ENCODE measurements around the gene OR2T10. TPM values are rescaled to one million over a fixed set of nuclear protein-coding genes. Genes with fewer than 3 reads are reported as not detected.
"Not testable (repeated sequence)": the region's sequence is repeated elsewhere in the genome, so short reads cannot be mapped to it uniquely, and the experiment has no call there.

The OR2T10 gene
- total RNA-seq (not detected), polyA plus RNA-seq (ENCODE audit: insufficient read depth in 1 of 8, insufficient read length in 8 of 8, low replicate concordance in 1 of 8) (not detected)
- long read RNA-seq, donor 1: 0 reads
- long read RNA-seq, donor 2: 0 reads
- long read RNA-seq, donor 3: 0 reads
- long read RNA-seq, donor 4: 0 reads
- long read RNA-seq, donor 5: 0 reads
- long read RNA-seq, donor 6: 0 reads
- long read RNA-seq, donor 7: 0 reads
- long read RNA-seq, donor 8: 0 reads
- long read RNA-seq, donor 9: 0 reads
- long read RNA-seq, donor 10: 0 reads
- long read RNA-seq, donor 11: 0 reads

DNA sequence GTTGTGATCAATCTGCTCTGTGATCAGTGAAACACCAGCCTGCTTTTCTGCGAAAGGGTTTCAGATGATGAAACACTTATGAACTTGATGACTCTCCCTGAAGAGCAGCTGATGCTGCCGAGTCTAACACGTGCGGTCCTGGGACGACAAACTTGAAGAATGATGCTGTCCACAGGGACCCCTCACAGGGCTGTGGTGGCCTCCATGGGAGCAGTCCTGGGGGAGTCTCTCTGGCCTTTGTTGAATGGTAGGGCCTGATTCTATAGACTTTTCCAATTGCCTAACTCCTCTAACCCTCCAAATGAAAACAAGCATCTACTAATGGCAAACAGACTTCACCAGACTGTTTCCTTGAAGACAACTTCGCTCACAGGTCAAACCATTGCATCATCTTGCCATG lies at the start of gene OR2T10:
TSS of gene OR2T10 (minus strand) at position 112 of the 400 bp plus-strand sequence. CDS start 3,932 bp downstream, outside the sequence.
- Histone ChIP-seq H3K4me3 (ENCODE audit: low read length) (no peak within 1 kb of the TSS), H3K36me3 (ENCODE audit: control insufficient read depth, insufficient read depth, low read length) (no peaks in the 10 kb centered on the region), H3K27me3 (ENCODE audit: control insufficient read depth, insufficient read depth, low read length) (no peaks in the 10 kb centered on the region), H3K9me3 (replicated peaks; ENCODE audit: control insufficient read depth, low read depth, low read length) (peaks cover 32% of the 10 kb centered on the region), H3K27ac (ENCODE audit: low read length) (no peak within 1 kb of the TSS), H3K4me1 (ENCODE audit: control insufficient read depth, insufficient read depth, low read length) (no peaks in the 10 kb centered on the region)
- 87% methylated on average over 5 of the region's 6 CpGs for WGBS (ENCODE audit: insufficient coverage)
- DNase-seq: no peak

- DNase-seq; H3K27me3 ChIP-seq (ENCODE audit: control insufficient read depth, insufficient read depth, low read length); H3K4me3 ChIP-seq (ENCODE audit: low read length); H3K4me1 ChIP-seq (ENCODE audit: control insufficient read depth, insufficient read depth, low read length); H3K36me3 ChIP-seq (ENCODE audit: control insufficient read depth, insufficient read depth, low read length); H3K27ac ChIP-seq (ENCODE audit: low read length); H3K9me3 ChIP-seq (replicated peaks; ENCODE audit: control insufficient read depth, low read depth, low read length): not testable (repeated sequence)
- 70% methylated on average over 2 of the region's 3 CpGs for WGBS (ENCODE audit: insufficient coverage)
Measured at GRCh38 chr1:248645178-248645577, 47.7 kb upstream of the OR2T10 start, which contains the start of gene OR2T35. Gene OR2T35 (minus strand): TSS chr1:248645278. CDS start chr1:248639258, 6,020 bp downstream.

DNA sequence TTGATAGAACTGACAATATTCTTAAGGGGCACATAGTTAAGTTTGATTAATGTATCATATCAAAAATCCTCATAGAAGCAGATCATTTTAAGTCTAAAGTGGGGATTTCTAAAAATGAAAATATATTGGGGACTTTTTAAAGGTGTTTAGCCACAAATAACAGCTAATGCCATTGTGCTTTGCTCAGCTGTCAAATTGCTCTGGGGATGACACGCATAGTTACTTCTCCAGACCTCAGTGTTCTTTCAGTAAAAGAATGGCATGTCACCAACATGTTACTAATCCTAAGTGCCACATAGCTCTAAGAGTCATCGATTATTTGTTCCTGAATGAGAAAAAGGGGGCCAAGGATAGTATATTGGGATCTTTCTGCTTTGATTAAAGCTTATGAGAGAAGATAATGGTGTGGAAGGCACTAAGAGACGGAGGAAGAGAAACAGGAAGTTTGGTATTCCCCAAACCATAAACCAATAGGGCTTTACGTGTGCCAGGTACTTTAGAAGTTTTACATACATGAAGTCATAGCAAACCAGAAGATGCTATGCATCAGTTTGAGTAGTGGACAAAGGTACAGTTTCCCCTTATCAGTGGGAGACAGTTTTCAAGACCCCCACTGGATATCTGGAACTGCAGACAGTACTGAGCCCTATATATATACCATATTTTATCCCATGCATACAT lies 45.6 kb upstream of the OR2T10 start:
- not testable (repeated sequence) for H3K36me3 ChIP-seq (ENCODE audit: control insufficient read depth, insufficient read depth, low read length); H3K27me3 ChIP-seq (ENCODE audit: control insufficient read depth, insufficient read depth, low read length); H3K4me1 ChIP-seq (ENCODE audit: control insufficient read depth, insufficient read depth, low read length); DNase-seq; H3K9me3 ChIP-seq (replicated peaks; ENCODE audit: control insufficient read depth, low read depth, low read length); H3K27ac ChIP-seq (ENCODE audit: low read length); H3K4me3 ChIP-seq (ENCODE audit: low read length)
- WGBS (ENCODE audit: insufficient coverage): no CpG with 5 or more reads among the region's 4 CpGs

GRCh38 chr1:248641583-248641982 lies 44.1 kb upstream of the OR2T10 start:
- H3K4me3 ChIP-seq (ENCODE audit: low read length); H3K27ac ChIP-seq (ENCODE audit: low read length); H3K4me1 ChIP-seq (ENCODE audit: control insufficient read depth, insufficient read depth, low read length); H3K9me3 ChIP-seq (replicated peaks; ENCODE audit: control insufficient read depth, low read depth, low read length); H3K36me3 ChIP-seq (ENCODE audit: control insufficient read depth, insufficient read depth, low read length); DNase-seq; H3K27me3 ChIP-seq (ENCODE audit: control insufficient read depth, insufficient read depth, low read length): not testable (repeated sequence)
- WGBS (ENCODE audit: insufficient coverage): no CpG with 5 or more reads among the region's 5 CpGs

- H3K4me1 ChIP-seq (ENCODE audit: control insufficient read depth, insufficient read depth, low read length); H3K9me3 ChIP-seq (replicated peaks; ENCODE audit: control insufficient read depth, low read depth, low read length); H3K4me3 ChIP-seq (ENCODE audit: low read length); DNase-seq; H3K27me3 ChIP-seq (ENCODE audit: control insufficient read depth, insufficient read depth, low read length); H3K27ac ChIP-seq (ENCODE audit: low read length); H3K36me3 ChIP-seq (ENCODE audit: control insufficient read depth, insufficient read depth, low read length): not testable (repeated sequence)
- no CpG with 5 or more reads among the region's 3 CpGs for WGBS (ENCODE audit: insufficient coverage)
Measured at GRCh38 chr1:248640906-248641305, 43.4 kb upstream of the OR2T10 start.

- not testable (repeated sequence) for H3K4me3 ChIP-seq (ENCODE audit: low read length); H3K9me3 ChIP-seq (replicated peaks; ENCODE audit: control insufficient read depth, low read depth, low read length); H3K27me3 ChIP-seq (ENCODE audit: control insufficient read depth, insufficient read depth, low read length); H3K27ac ChIP-seq (ENCODE audit: low read length); DNase-seq; H3K36me3 ChIP-seq (ENCODE audit: control insufficient read depth, insufficient read depth, low read length); H3K4me1 ChIP-seq (ENCODE audit: control insufficient read depth, insufficient read depth, low read length)
- WGBS (ENCODE audit: insufficient coverage): no CpG with 5 or more reads among the region's 5 CpGs
Measured at GRCh38 chr1:248639652-248640051, 42.2 kb upstream of the OR2T10 start.

- not testable (repeated sequence) for H3K9me3 ChIP-seq (replicated peaks; ENCODE audit: control insufficient read depth, low read depth, low read length); H3K27me3 ChIP-seq (ENCODE audit: control insufficient read depth, insufficient read depth, low read length); H3K4me1 ChIP-seq (ENCODE audit: control insufficient read depth, insufficient read depth, low read length); DNase-seq; H3K4me3 ChIP-seq (ENCODE audit: low read length); H3K36me3 ChIP-seq (ENCODE audit: control insufficient read depth, insufficient read depth, low read length); H3K27ac ChIP-seq (ENCODE audit: low read length)
- WGBS (ENCODE audit: insufficient coverage): no CpG with 5 or more reads among the region's 5 CpGs
Measured at GRCh38 chr1:248636612-248637011, 39.1 kb upstream of the OR2T10 start.

GRCh38 chr1:248634991-248635390 lies 37.5 kb upstream of the OR2T10 start, which contains the start of gene OR2T11:
Gene OR2T11 (minus strand): TSS chr1:248635091. CDS start chr1:248627128, 7,963 bp downstream.
- H3K4me1 ChIP-seq (ENCODE audit: control insufficient read depth, insufficient read depth, low read length); H3K36me3 ChIP-seq (ENCODE audit: control insufficient read depth, insufficient read depth, low read length); H3K9me3 ChIP-seq (replicated peaks; ENCODE audit: control insufficient read depth, low read depth, low read length); H3K4me3 ChIP-seq (ENCODE audit: low read length); H3K27ac ChIP-seq (ENCODE audit: low read length); H3K27me3 ChIP-seq (ENCODE audit: control insufficient read depth, insufficient read depth, low read length); DNase-seq: not testable (repeated sequence)
- no CpG with 5 or more reads among the region's 2 CpGs for WGBS (ENCODE audit: insufficient coverage)

- Histone ChIP-seq H3K36me3 (ENCODE audit: control insufficient read depth, insufficient read depth, low read length) (no peaks in the 10 kb centered on the region), H3K9me3 (replicated peaks; ENCODE audit: control insufficient read depth, low read depth, low read length) (peaks cover 15% of the 10 kb centered on the region), H3K27ac (ENCODE audit: low read length) (no peak overlapping the region), H3K4me1 (ENCODE audit: control insufficient read depth, insufficient read depth, low read length) (no peaks in the 10 kb centered on the region), H3K27me3 (ENCODE audit: control insufficient read depth, insufficient read depth, low read length) (no peaks in the 10 kb centered on the region), H3K4me3 (ENCODE audit: low read length) (no peak overlapping the region)
- no CpG with 5 or more reads among the region's 7 CpGs for WGBS (ENCODE audit: insufficient coverage)
- DNase-seq: no peak
Measured at GRCh38 chr1:248631354-248632008, 34.0 kb upstream of the OR2T10 start.

GRCh38 chr1:248630551-248630950 lies 33.1 kb upstream of the OR2T10 start:
- H3K27me3 ChIP-seq (ENCODE audit: control insufficient read depth, insufficient read depth, low read length): no peaks in the 10 kb centered on the region
- no peak for DNase-seq
- no peaks in the 10 kb centered on the region for H3K4me1 ChIP-seq (ENCODE audit: control insufficient read depth, insufficient read depth, low read length)
- H3K9me3 ChIP-seq (replicated peaks; ENCODE audit: control insufficient read depth, low read depth, low read length): peaks cover 17% of the 10 kb centered on the region
- H3K27ac ChIP-seq (ENCODE audit: low read length): no peak overlapping the region
- H3K36me3 ChIP-seq (ENCODE audit: control insufficient read depth, insufficient read depth, low read length): no peaks in the 10 kb centered on the region
- WGBS (ENCODE audit: insufficient coverage): 80% methylated on average over 1 of the region's 2 CpGs
- H3K4me3 ChIP-seq (ENCODE audit: low read length): no peak overlapping the region

Data from muscle of leg (tissue), 16 donors.